Activated CD8-positive, alpha-beta memory T cell treated with anti-CD3 and anti-CD28 coated beads, Interleukin-2, amount 10 ng/mL, durations not matched to agents 7 days and 5 days (primary cell): ENCODE data around the gene CYP27C1. TPM values are rescaled to one million over a fixed set of nuclear protein-coding genes. Genes with fewer than 3 reads are reported as not detected.

Experiments used
- ATAC-seq: fragments of 150-1000 bp; cut with Tn5 transposase; one replicate; pipeline ENCODE4 v1.10.0; 2021; ENCODE audit warnings: moderate library complexity
- CTCF ChIA-PET: fragments of 350-600 bp; sonication (Branson Sonifier 250); formaldehyde crosslinking; loops from one replicate; lab custom pipeline; 2021; ENCODE audit warnings: antibody characterized with exemption; lab: Charles Lee
- DNase-seq: peaks from one replicate; pipeline ENCODE4 v3.0.0-alpha.2; 2020
- H3K27ac Mint-ChIP-seq: one replicate; pipeline ENCODE4 v1.8.0; 2021; ENCODE audit warnings: mild to moderate bottlenecking, mixed read lengths
- H3K27me3 Mint-ChIP-seq: one replicate; pipeline ENCODE4 v1.8.0; 2021; ENCODE audit warnings: mixed read lengths
- H3K36me3 Mint-ChIP-seq: one replicate; pipeline ENCODE4 v1.8.0; 2021; ENCODE audit warnings: mild to moderate bottlenecking, mixed read lengths
- H3K4me1 Mint-ChIP-seq: one replicate; pipeline ENCODE4 v1.8.0; 2021; ENCODE audit warnings: mixed read lengths
- H3K4me3 Mint-ChIP-seq: one replicate; pipeline ENCODE4 v1.8.0; 2021; ENCODE audit warnings: mild to moderate bottlenecking, moderate library complexity, mixed read lengths
- H3K9me3 Mint-ChIP-seq: one replicate; pipeline ENCODE4 v1.8.0; 2022; ENCODE audit warnings: low read depth, mixed read lengths
- total RNA-seq, 2 experiments: library from RNA; stranded (reverse); gene quantifications; one replicate each; pipeline ENCODE4 v1.2.3, GENCODE V29; 2021

Gene CYP27C1
- total RNA-seq, 2 experiments from 2014 or later = not detected

- no peak for ATAC-seq
Observed at GRCh38 chr2:127195140-127196074, 24.7 kb downstream of the CYP27C1 start.

GRCh38 chr2:127194447-127194846 lies 25.7 kb downstream of the CYP27C1 start:
- CTCF ChIA-PET = interaction anchor here (0.7 to 0.8 kb wide), 2 partner anchors 88 to 285 kb away, joined by 3 read pairs; no protein-coding TSS in a partner anchor
- DNase-seq (no peak), ATAC-seq (no peak)
- Mint-ChIP-seq H3K9me3 (no peaks in the 10 kb centered on the region), H3K27ac (no peak overlapping the region), H3K36me3 (no peaks in the 10 kb centered on the region), H3K27me3 (peaks cover 3% of the 10 kb centered on the region), H3K4me1 (no peaks in the 10 kb centered on the region), H3K4me3 (no peak overlapping the region)

More at GRCh38 chr2:127195140-127196074, 24.7 kb downstream of the CYP27C1 start:
- Mint-ChIP-seq H3K4me1 (no peaks in the 10 kb centered on the region), H3K9me3 (no peaks in the 10 kb centered on the region), H3K4me3 (no peak overlapping the region), H3K36me3 (no peaks in the 10 kb centered on the region), H3K27me3 (no peaks in the 10 kb centered on the region), H3K27ac (no peak overlapping the region)
- DNase-seq = no peak
- CTCF ChIA-PET = interaction anchor here (0.7 kb wide), 1 partner anchor 89 kb away, joined by 3 read pairs; no protein-coding TSS in a partner anchor

GRCh38 chr2:127193967-127194280 lies 26.2 kb downstream of the CYP27C1 start:
- Mint-ChIP-seq H3K4me3 (no peak overlapping the region), H3K4me1 (no peaks in the 10 kb centered on the region), H3K27me3 (peaks cover 3% of the 10 kb centered on the region), H3K36me3 (no peaks in the 10 kb centered on the region), H3K9me3 (no peaks in the 10 kb centered on the region), H3K27ac (no peak overlapping the region)
- ATAC-seq (no peak), DNase-seq (no peak)
- CTCF ChIA-PET = interaction anchor here (0.8 kb wide), 1 partner anchor 286 kb away, joined by 3 read pairs; no protein-coding TSS in a partner anchor

- no peak for DNase-seq
- Mint-ChIP-seq H3K4me3 (no peak overlapping the region), H3K9me3 (no peaks in the 10 kb centered on the region), H3K27me3 (peaks cover 5% of the 10 kb centered on the region), H3K27ac (no peak overlapping the region), H3K4me1 (no peaks in the 10 kb centered on the region), H3K36me3 (no peaks in the 10 kb centered on the region)
- no peak for ATAC-seq
- CTCF ChIA-PET = interaction anchor here (0.8 kb wide), 1 partner anchor 286 kb away, joined by 3 read pairs; no protein-coding TSS in a partner anchor
Observed at GRCh38 chr2:127193164-127193966, 26.7 kb downstream of the CYP27C1 start.

GRCh38 chr2:127191331-127192219 lies 28.5 kb downstream of the CYP27C1 start:
- DNase-seq (no peak), ATAC-seq (no peak)
- H3K27ac Mint-ChIP-seq = no peak overlapping the region
- peaks cover 16% of the 10 kb centered on the region for H3K27me3 Mint-ChIP-seq
- H3K4me1 Mint-ChIP-seq = no peaks in the 10 kb centered on the region
- no peaks in the 10 kb centered on the region for H3K9me3 Mint-ChIP-seq
- CTCF ChIA-PET = interaction anchor here (1.0 kb wide), 1 partner anchor 287 kb away, joined by 3 read pairs; no protein-coding TSS in a partner anchor
- H3K36me3 Mint-ChIP-seq = no peaks in the 10 kb centered on the region
- H3K4me3 Mint-ChIP-seq = no peak overlapping the region

GRCh38 chr2:127188797-127189196 lies 31.3 kb downstream of the CYP27C1 start:
- ATAC-seq (no peak), DNase-seq (peak; percentile 2)
- CTCF ChIA-PET = no interaction called here
- H3K27ac Mint-ChIP-seq = no peak overlapping the region
- H3K4me1 Mint-ChIP-seq = peaks cover 6% of the 10 kb centered on the region
- peaks cover 23% of the 10 kb centered on the region for H3K27me3 Mint-ChIP-seq
- H3K9me3 Mint-ChIP-seq = no peaks in the 10 kb centered on the region
- no peak overlapping the region for H3K4me3 Mint-ChIP-seq
- no peaks in the 10 kb centered on the region for H3K36me3 Mint-ChIP-seq

GRCh38 chr2:127187831-127188230 lies 32.3 kb downstream of the CYP27C1 start:
- no peak for ATAC-seq
- DNase-seq = peak; percentile 22
- Mint-ChIP-seq H3K27ac (no peak overlapping the region), H3K9me3 (no peaks in the 10 kb centered on the region), H3K36me3 (no peaks in the 10 kb centered on the region), H3K4me1 (peaks cover 7% of the 10 kb centered on the region), H3K27me3 (peaks cover 25% of the 10 kb centered on the region), H3K4me3 (no peak overlapping the region)
- CTCF ChIA-PET = no interaction called here

- Mint-ChIP-seq H3K36me3 (no peaks in the 10 kb centered on the region), H3K4me1 (peaks cover 7% of the 10 kb centered on the region), H3K27me3 (peaks cover 25% of the 10 kb centered on the region), H3K4me3 (no peak overlapping the region), H3K27ac (no peak overlapping the region), H3K9me3 (no peaks in the 10 kb centered on the region)
- DNase-seq (peak; percentile 21), ATAC-seq (no peak)
- CTCF ChIA-PET = no interaction called here
Observed at GRCh38 chr2:127187081-127187775, 32.9 kb downstream of the CYP27C1 start.

GRCh38 chr2:127185705-127186104 lies 34.4 kb downstream of the CYP27C1 start:
- no peak overlapping the region for H3K4me3 Mint-ChIP-seq
- peaks cover 30% of the 10 kb centered on the region for H3K27me3 Mint-ChIP-seq
- DNase-seq (no peak), ATAC-seq (no peak)
- H3K9me3 Mint-ChIP-seq = peaks cover under 1% of the 10 kb centered on the region
- CTCF ChIA-PET = no interaction called here
- H3K4me1 Mint-ChIP-seq = peaks cover 7% of the 10 kb centered on the region
- no peak overlapping the region for H3K27ac Mint-ChIP-seq
- no peaks in the 10 kb centered on the region for H3K36me3 Mint-ChIP-seq

GRCh38 chr2:127185093-127185492 lies 35.0 kb downstream of the CYP27C1 start:
- Mint-ChIP-seq H3K27ac (no peak overlapping the region), H3K4me3 (no peak overlapping the region), H3K9me3 (peaks cover 4% of the 10 kb centered on the region), H3K27me3 (peaks cover 35% of the 10 kb centered on the region), H3K36me3 (peaks cover 3% of the 10 kb centered on the region), H3K4me1 (peaks cover 7% of the 10 kb centered on the region)
- no peak for ATAC-seq
- no peak for DNase-seq
- CTCF ChIA-PET = no interaction called here

- DNase-seq (no peak), ATAC-seq (no peak)
- Mint-ChIP-seq H3K27ac (no peak overlapping the region), H3K9me3 (peaks cover 4% of the 10 kb centered on the region), H3K27me3 (peaks cover 41% of the 10 kb centered on the region), H3K4me3 (no peak overlapping the region), H3K4me1 (peaks cover 7% of the 10 kb centered on the region), H3K36me3 (peaks cover 6% of the 10 kb centered on the region)
- CTCF ChIA-PET = interaction anchor here (1.5 kb wide), 1 partner anchor 466 kb away, joined by 3 read pairs; no protein-coding TSS in a partner anchor
Observed at GRCh38 chr2:127183771-127184170, 36.3 kb downstream of the CYP27C1 start.
